NCI-H128 (cell line): ENCODE results near the gene NUF2.
"Not testable (repeated sequence)": the region's sequence is repeated elsewhere in the genome, so short reads cannot be mapped to it uniquely, and the experiment has no call there.

Source experiments
- DNase-seq: peaks from one replicate; lab custom pipeline; 2025; ENCODE audit not compliant: unreplicated experiment; lab: John Stamatoyannopoulos, UW

Gene NUF2

DNA sequence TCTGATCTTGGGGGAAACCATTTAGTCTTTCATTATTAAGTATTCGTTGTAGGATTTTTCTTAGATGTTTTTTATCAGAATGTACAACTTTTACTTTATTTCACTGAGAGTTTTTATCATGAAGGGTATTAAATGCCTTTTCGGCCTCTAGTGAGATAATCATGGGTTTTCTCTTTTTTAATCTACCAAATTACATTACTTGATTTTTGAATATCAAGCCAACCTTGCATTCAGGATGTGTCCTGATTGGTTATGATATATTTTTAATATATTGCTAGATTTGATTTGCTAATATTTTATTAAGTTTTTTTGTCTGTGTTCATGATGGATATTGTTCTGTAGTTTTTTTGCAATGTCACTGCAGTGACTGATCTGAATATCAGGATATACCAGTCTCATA, 9.4 kb downstream of the NUF2 start:
- DNase-seq: no peak

DNA sequence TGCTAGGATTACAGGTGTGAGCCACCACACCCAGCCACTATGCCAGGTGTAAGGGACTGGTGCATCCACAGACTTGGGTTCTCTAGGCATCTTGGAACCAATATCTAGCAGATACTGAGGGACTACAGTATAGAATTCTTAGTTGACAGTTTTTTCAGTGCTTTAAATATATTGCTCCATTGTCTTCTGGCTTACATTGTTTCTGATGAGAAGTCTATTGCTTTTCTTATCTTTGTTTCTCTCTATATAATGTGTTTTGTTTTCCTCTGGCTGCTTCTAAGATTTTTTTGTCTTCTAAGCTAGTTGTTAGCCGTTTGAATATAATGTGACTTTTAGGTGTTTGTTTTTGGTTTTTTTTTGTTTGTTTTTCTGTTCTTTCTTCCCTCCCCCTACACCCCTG, 13.5 kb downstream of the NUF2 start:
- no peak for DNase-seq

DNA sequence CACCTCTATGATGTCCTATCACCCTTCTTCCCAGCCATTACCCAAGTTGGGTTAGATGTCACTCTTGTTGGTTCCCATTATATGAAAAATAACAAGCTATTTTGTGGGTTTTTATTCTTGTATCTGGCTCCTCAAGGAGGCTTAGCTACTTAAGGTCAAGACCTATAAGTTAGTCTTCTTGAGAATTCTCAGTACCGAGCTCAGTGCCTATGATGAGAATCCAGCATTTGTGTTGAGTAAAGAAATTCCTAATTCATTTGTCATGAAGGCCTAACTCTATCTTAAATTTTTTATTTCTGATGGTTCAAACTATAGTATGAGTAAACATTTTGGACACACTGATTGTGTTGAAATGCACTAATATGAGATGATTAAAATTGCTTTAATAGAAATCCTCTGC, 15.9 kb downstream of the NUF2 start:
- DNase-seq: no peak

DNA sequence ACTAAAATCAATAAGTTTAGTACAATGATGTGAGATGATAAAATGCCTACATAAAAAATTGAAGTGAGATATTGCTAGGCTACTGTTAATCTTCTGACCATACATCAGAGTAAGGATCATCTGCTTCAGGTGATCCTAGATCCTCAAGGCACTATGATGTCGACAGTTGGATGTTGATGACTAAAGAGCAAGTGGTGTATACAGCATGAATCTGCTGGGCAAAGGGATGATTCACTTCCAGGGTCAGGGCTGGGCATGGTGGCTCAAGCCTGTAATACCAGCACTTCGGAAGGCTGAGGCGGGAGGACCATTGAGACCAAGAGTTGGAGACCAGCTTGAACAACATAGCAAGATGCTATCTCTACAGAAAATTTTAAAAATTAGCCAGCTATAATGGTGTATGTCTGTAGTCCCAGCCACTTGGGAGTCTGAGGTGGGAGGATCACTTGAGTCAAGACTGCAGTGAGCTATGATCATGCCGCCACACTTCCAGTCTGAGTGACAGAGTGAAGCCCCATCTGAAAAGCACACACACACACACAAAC, 24.6 kb downstream of the NUF2 start:
- no peak for DNase-seq

DNA sequence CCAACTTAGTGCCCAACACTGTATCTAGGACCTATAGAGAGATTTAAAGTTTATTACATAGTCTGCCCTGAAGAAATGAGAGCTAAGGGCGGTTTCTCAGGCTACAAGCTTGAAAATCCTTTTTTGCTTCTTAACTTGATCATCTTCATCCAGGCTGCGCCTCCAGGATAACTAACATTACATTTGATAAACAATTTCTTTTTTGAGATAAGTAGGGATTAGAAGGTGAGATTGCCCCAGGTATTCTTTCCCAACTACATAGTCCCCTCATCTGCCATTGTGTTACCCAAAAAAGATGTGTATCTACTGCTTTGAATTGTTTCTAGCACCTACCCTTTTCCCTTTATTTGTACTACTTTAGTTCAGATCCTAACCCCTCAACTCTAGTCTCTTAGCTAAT, 25.4 kb downstream of the NUF2 start:
- DNase-seq: no peak

DNA sequence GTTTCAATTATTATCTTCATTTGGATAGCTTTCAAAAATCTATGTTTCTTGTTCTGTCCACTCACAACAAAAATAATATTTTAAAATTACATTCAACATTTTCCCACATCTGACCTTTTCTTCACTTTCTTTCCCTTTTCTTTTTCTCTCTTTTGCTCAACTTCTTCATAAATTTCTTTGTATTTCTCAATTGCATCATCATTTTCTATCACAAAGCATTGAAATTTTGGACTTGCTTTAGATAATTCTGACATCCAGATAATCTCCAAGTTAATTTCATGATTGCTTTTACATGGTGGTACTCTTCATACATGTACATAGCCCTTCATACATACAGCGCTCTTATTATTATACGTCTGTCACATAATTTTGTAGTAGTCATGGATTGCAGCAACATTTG, 30.2 kb downstream of the NUF2 start:
- no peak for DNase-seq

DNA sequence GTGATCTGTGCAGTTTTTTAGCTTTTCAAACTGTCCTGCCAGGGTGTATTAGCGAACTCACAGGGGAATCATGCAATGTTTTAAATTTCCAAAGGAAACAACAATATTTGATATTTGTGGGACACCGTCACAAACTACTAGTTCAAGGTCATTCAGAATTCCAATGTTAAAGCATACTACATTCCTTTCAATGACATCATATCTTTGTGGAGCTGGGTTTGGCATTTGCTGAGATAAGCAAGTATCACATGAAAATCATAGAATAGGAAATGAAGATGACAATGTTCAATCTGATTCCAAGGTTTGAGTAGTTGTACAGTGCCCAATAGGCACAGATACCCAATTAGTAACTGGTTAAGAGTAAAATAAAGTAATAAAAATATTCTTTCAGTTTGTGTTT, 35.6 kb downstream of the NUF2 start:
- no peak for DNase-seq

DNA sequence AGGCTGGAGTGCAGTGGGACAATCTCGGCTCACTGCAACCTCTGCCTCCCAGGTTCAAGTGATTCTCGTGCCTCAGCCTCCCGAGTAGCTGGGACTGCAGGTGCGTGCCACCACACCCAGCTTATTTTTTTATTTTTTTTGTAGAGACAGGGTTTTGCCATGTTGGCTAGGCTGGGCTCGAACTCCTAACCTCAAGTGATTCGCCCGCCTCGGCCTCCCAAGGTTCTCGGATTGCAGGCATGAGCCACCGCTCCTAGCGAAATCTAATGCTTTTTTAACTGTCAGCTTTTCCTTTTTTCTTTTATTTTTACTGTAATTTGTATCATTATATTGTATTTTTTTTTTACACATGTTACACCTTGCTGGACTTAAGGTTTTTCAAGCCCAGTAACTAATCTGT, 36.4 kb downstream of the NUF2 start:
- DNase-seq: not testable (repeated sequence)

DNA sequence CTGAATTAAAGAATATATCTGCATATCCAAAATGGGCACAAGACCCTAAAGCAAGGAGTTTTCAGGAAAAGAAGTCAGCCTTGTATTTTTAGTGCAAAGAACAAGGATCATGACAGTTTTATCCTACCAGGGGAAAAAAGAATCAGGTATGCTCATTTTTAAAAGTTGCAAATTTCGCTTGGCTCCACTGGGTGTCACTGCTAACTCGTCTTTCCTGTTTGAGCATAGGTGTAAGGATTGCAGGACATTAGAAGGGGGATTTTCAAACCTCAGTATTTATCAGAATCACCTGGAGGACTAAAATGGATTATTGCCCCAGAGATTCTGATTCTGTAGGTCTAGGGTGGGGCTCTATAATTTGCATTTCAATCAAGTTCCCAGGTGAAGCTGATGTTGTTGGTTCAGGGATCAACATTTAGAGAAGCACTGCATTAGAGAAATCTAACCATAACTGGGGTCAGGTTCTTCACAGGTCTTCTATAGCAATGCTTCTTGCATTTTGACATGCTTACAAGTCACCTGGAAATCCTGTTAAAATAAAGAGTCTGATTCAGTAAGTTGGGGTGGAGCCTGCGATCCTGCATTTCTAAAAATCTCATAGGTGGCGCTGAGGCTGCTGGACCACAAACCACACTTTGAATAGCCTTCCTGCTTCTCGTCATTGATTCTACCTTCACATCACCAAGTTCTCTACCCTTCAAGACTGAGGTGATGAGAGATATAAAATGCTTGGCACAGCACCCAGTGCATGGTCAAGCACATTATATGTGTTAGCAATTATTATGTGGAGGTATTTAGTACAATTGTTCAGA, 39.6 kb downstream of the NUF2 start:
- peak; percentile 12 for DNase-seq

DNA sequence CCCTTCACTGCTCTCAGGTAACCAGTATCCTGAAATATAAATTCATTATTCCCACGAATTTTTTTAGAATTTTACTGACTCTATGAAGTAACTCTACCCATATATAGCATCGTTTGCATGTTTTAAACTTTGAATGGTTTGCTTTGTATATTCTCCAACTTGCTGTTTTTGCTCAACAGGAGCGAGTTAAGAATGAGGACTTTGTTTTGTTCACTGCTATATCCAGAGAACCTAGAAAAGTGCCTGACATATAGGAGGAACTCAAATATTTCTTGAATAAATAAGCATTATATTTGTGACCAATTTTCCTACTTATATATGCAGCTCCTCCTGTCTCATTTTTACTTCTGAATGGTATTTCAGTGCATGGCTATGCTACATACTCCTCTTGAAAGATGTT, 43.4 kb downstream of the NUF2 start:
- no peak for DNase-seq

DNA sequence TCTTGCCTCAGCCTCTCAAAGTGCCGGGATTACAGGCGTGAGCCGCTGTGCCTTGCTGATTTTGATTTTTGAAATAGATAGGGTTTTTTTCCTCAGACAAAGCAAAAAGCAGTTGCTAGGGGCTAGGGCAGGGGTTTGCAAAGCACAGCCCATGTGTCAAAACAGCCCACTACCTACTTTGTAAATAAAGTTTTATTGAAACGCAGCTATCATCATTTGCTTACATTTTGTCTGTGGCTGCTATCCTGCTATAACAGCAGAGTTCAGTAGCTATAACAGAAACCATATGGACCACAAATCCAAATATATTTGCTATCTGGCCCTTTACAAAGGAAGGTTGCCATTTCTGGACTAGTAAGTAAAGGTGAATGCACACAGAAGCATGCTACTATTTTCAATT, 44.8 kb downstream of the NUF2 start:
- DNase-seq: no peak

DNA sequence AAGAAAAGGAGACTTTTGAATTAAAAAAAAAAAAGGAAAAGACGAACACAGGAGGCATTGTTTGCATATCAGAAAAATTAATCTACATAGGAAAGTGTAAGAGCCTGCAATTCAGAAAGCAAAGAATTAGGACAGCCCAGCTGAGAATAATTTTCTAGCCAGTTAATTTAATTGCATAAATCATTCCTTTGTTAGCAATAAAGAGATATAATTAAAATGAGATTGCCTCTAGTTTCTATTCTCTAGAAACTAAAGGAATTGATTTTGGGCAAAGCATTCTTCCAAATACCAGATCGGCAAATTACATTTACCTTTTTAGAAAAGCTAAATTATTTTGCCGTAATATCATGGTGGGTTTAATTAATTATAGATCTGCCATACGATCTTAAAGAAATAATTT, 46.0 kb downstream of the NUF2 start:
- DNase-seq: no peak

DNA sequence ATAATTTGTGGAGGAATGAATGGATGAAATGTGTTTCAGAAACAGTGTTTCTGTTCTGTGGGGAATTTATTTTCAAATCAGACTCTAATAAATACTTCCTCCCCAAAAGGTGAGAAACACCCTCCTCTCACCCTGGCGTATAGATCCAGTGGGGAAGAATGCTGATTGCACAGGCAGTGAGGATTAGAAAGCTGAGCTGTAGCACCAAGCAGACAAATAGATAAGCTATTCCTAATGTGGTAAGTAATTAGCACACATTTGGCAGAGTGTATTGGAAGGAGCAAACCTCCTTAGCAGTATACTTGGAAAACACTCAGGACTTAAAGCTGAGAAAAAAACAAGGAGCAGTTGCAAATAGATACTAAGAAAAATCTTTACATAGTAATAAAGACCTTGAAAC, 50.8 kb downstream of the NUF2 start:
- DNase-seq: no peak

DNA sequence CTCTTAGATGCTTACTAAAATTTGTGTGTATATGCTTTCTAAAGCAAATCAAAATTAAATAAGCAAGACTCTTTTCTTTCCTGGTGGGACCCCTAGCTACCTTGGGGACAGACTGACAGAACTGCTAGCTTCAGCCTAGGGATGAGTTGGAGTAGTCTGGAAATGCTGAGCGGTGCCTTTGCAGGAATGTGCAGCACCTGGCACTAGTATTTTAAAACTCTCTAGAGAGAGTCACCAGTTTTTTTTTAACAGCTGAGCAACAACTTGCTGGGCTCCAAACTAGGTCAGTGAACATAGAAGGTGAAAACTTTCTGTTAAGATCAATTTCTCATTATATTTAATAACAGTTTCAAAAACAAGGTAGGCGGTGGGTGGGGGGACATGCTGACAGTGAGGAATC, 56.8 kb downstream of the NUF2 start:
- DNase-seq: no peak

DNA sequence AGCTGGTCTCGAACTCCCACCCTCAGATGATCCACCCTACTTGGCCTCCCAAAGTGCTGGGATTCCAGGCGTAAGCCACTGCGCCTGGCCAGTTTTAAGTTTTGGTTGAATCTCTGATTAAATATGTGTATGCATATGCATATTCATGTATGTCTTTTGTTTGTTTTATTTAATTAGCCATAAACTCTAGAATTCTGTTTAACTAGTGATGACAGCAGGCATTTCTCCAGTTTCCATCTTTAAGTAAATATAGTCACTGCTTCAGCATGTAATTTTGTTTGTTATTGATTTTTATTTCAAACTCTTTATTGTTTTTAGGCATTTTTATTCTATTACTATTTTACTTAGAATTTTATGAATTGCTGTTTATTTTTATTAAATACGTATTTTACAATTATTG, 58.0 kb downstream of the NUF2 start:
- DNase-seq: no peak

DNA sequence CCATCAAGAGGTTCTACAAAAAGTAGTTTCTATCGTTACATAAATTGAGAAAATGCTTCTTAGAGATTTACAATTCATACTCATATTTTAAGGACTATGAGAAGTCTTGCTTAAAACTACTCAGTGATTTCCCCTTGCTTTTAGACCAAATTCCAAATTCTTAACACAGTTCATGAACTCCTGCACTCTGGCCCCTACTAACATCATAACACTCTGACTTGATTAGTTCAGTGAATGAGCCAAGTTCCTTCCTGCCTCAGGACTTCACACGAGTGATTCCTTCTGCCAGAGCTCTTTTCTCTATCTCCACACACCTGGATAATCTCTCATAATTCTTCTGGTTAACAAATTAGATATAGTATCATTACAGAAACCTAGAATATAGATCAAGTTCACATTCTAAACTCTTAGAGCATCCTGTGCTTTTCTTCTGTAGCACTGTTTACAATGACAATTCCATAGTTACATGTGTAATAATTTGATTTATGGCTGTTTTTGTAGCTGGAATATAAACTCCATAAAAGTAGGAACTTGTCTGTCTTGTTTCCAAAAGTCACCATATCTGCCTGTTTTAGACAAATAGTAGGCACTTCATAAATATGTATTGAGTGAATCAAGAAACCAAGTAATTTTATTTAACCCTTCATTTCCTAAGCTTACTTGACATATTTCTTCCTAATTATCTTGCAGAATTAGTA, 59.9 kb downstream of the NUF2 start:
- DNase-seq: no peak

DNA sequence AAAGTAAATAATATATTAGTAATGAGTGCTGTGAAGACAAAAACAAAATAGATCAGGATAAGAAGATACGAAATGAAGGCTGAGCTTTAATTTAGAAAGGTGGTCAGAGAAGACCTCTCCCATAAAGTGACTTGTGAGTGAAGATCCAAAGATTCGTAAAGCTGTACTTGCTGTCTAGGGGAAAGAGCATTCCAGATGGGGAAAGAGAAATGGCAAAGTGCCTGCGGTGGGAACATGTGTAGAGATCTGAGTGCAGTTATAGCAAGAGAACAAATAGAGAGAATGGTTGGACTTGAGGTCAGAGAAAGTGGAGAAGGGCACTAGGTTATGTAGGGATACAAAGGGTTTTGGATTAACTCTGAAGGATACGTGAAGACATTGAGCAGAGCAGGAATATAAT, 60.6 kb downstream of the NUF2 start:
- DNase-seq: no peak

DNA sequence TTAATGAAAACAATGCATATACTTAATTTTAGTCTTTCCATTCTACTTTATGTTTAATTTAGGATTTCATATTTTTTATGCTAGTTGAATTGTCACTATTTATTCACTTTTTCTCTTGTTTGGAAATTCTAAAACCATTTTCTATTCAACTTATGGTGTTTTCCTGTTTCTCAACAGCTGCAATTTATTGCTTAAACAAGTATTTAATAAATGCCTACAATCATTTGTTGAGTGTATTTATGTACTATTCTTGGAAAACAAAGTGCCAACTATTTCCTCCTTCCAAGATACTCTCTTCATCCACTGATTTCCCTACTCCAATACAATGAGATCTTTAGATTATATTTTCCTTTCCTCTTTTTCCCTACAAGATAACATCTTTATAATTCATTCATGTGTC, 65.4 kb downstream of the NUF2 start:
- no peak for DNase-seq

DNA sequence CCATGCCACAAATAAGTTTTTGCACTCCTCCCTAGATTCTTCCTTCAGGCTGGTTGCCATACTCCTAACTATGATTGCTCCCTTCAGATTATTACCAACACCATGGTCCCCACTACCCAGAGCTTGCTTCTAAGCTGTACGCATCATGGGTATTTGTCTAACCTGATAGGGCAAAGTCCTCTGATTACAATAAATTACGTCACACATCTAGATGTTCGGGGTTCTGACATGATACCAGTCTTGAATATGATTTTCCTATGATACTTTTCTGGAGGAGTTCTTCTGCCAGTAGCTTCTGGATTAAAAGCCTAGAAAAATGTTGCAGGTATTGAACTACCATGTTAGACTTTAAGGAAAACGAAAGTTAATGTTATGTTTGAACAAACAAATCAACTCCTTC, 67.2 kb downstream of the NUF2 start:
- no peak for DNase-seq

DNA sequence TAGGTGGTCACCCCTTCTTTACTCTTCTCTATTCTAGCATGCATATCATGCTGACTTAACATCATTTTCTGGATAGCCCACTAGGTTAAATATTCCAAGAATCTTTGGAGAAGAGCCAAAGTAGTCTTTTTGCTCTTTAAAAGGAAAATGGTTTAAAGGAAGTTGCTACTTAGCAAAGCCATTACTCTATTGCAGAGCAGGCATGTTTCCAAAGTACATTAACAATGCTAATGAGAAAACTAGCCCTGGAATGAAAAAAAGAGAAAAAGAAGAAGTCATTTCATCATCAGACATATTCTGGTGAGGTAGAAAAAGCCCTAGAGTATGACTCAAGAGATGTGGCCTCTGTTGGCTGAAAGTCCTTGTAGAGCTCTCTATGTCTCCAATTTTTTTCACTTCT, 74.0 kb downstream of the NUF2 start:
- DNase-seq: no peak

DNA sequence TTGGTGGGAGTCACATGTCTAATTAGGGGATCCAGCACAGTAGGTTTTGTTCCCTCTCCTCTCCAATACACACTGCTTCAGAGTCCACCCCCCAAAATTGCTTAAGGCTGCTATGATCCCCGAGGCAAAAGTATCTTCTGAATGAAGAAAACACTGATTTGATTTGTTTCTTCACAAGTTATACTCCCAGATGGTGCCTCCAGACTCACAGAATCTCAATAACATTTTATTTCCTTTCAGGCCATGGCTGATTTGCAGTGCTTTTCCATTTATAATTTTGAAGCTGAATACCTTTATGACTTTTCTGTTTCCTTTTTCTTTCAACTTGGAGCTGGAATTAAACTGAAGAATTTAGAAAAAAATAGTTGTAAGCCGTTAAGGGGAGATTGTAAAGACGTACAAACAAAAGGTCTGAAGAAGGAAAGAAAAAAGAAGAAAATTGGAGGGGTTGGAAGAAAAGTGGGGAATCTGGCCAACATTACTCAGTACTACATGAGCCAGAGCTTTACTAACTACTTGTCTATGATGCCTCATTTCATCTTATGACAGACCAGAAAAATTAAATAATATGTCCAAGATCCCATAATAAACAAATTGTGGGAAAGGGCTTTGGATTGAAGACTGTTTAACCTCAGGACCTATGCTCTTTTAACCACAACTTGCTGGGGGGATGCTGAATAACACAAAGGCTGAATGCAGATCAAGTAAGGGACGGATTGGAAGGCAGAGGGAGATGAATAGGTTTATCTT, 75.9 kb downstream of the NUF2 start:
- no peak for DNase-seq

DNA sequence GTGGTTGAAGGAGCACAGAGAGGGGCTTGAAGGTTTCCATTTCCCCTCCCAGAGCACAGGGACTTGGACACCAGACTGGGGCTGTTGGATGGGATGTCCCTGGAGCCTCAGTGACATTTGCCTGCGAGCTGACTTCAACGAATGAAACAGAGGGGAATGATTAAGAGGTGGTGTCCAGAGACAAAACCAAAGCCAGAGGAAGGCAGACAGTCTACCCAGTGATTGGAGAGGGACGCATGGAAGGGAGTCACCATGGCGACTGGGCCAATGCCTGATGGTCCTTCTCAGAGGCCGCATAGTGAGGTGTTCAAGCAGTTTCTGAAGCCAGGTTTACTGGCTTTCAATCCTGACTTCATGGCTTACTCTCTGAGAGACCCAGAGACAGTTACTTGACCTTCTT, 77.2 kb downstream of the NUF2 start:
- no peak for DNase-seq
